Measurements from ENCODE around the gene INAFM2. TPM values are rescaled to one million over a fixed set of nuclear protein-coding genes. Genes with fewer than 3 reads are reported as not detected.
A peak's percentile ranks its signal among the peaks of the same experiment; 100 is the strongest.

The INAFM2 gene
- total and polyA plus RNA-seq, 9 of the 15 experiments (the other 6 are each of a cell fraction or from before 2014, with no cell fraction given) = 11.8 to 43.1 (median 27.2) TPM

GRCh38 chr15:40340740-40341400, 17.4 kb downstream of the INAFM2 start, which contains the start of gene CCDC9B (continued):
- TF ChIP-seq THAP7 (CRISPR knock-in tag; IDR thresholded peaks at IDR 0.05) = no peak
- no peak for TF ChIP-seq ZNF253 (CRISPR knock-in tag; conservative IDR thresholded peaks at IDR 0.05)
- TF ChIP-seq TAL1 (IDR thresholded peaks at IDR 0.05) = no peak
- TF ChIP-seq BRD9 (IDR thresholded peaks at IDR 0.05; ENCODE audit: low read depth, partially characterized antibody) = no peak
- no peak for TF ChIP-seq GABPA (tag; conservative IDR thresholded peaks at IDR 0.05; ENCODE audit: low read depth)
- no peak for TF ChIP-seq RAD21 (CRISPR knock-in tag; conservative IDR thresholded peaks at IDR 0.05 in 1 of 2, IDR thresholded peaks at IDR 0.05 in 1 of 2)
- no peak for TF ChIP-seq ZNF449 (CRISPR knock-in tag; IDR thresholded peaks at IDR 0.05)
- TF ChIP-seq BHLHE40 (IDR thresholded peaks at IDR 0.05; ENCODE audit: low read length) = peak; percentile 47
- peak; percentile 55 for TF ChIP-seq RBBP5 (IDR thresholded peaks at IDR 0.05; ENCODE audit: borderline replicate concordance, insufficient read depth, low read length, poor library complexity, severe bottlenecking)
- TF ChIP-seq ELF4 (CRISPR knock-in tag; IDR thresholded peaks at IDR 0.05) = no peak
- peak; percentile 57; the same call in 1 of the 2 replicates for TF ChIP-seq ZNF395 (CRISPR knock-in tag; IDR thresholded peaks at IDR 0.05)
- no peak for TF ChIP-seq ZNF445 (CRISPR knock-in tag; IDR thresholded peaks at IDR 0.05; ENCODE audit: low read depth)
- TF ChIP-seq ZBTB12 (CRISPR knock-in tag; IDR thresholded peaks at IDR 0.05) = no peak

Measured in K562 (cell line).